H54 (cell line): Measurements from ENCODE around the gene NOP14.
"Not testable (repeated sequence)": the region's sequence is repeated elsewhere in the genome, so short reads cannot be mapped to it uniquely, and the experiment has no call there.

Experiments
- DNase-seq: peaks from one replicate; pipeline ENCODE4 v3.0.0; 2011; ENCODE audit warnings: low spot score, mixed read lengths; ENCODE audit not compliant: insufficient read length
- FAIRE-seq: peaks from 3 replicates; lab custom pipeline; 2011; peaks lifted over from hg19 to GRCh38; lab: Jason Lieb, UNC
- POLR2A ChIP-seq: IDR thresholded peaks from 2 replicates; pipeline ENCODE4 v1.6.1; 2011; ENCODE audit warnings: low read depth, mild to moderate bottlenecking, low read length

NOP14 gene

DNA sequence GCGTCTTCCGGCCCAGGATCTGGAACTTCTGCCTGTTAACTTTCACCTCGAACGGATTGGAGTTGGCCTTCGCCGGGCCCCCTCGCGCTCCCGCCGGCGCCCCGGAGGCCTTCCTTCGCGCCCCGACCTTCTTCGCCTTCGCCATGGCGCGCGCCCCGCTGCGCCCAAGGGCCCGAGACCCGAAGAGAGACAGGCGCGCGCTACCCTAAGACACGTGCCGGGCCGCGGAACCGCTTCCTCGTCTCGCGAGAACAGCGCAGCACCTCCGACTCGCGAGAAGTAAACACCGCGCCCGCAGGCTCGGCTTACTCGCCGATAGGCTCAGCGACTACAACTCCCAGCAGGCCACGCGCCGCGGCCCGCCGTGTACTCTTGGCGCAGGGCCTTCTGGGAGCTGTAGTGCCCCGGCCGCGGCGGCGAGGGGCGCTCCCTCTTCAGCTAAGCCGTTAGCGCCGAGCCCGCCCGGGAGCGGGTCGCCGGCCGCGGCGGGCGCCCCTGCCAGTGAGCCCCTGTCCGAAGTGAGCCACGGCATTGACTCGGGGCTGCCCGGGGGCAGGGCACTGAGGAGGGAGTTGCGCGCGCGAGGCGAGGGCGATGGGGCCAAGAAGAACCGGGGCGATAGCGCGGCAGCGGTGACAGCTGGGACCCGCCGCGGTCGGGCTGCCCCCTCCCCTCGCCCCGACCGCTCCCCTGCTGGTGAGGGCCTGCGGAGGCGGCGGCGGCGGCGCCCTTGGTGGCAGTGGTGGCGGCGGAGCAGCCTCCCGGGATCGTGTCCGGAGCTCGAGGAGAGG is at the start of gene NOP14, which contains the start of gene GRK4:
NOP14 (minus strand) TSS at position 232 of the 791 bp plus-strand sequence; CDS start at position 145, 87 bp downstream.
GRK4 (plus strand) TSS at position 397 of the 791 bp plus-strand sequence. CDS start 500 bp downstream, outside the sequence.
- FAIRE-seq (no peak), DNase-seq (peak; percentile 77)
- peak; percentile 55; the same call in 1 of the 2 replicates for TF ChIP-seq POLR2A

DNA sequence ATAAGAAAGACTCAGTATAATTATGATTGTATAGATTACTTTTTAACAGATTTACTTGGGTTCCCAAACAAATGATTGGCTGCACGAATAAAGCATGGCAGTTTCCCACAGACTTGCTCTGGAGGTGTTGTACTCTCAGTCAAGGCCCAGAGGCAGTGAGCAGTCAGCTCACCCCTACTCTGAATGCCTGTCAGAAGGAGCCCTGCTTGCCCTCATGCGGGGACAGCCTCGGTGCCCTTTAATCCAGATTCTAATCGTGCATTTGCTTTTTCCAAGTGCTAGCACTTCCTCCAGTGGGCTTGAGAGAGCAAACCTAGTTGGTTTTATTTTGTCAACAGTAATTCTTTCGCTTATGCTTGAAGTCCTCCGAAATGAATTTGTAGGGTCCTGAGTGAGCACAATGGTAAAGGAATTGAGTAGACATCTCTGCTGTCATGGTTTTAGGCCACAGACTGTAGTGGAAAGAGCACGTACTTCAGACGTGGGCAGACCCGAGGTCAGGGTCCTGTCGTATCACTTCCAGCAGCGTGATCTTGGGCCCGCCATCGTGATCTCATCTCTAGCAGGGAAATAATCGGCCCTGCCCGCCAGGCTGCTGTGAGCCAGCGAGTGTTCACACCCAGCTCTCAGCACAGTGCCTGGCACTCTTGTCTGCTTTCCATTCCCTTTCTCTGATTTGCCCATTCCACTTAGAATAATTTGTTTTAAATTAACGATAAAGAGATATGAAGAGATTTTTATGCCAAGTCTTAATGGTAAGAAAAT is 48.4 kb upstream of the NOP14 start:
- FAIRE-seq (no peak), DNase-seq (no peak)
- no peak for TF ChIP-seq POLR2A

DNA sequence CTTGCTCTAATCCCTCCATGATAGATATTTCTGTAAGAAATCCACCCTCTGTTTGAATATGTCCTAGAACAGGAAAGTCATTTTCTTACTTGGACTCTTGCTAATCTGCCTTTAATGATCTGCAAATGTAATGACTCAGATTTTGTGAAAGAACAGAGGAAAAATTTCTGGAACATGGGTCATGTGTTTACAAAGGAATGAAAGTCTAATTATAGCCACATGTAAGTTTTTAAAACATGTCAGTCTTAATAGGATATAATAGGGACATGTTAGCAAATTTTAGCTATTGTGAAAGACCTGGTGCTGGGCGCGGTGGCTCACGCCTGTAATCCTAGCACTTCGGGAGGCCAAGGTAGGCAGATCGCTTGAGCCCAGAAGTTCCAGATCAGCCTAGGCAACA is 47.8 kb upstream of the NOP14 start:
- DNase-seq (no peak), FAIRE-seq (no peak)
- no peak for TF ChIP-seq POLR2A

DNA sequence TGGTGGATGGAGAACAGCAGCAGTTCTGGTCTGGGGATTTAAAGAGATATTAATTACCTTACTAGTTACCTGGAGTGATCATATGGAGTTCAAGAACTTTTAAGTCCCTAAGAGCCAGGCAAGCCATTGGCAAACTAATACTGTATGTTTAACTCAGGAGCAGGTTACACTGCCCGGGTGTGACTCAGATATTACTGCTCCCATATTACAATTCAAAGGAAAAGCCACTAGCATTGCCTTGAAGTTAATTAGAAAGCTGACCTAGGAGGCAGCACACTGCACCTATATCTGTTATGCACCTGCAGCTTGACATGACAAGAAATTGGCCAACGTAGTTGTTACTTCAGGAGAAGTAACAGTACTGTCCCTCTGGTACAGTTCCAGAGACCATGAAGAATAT is 47.4 kb upstream of the NOP14 start:
- TF ChIP-seq POLR2A: no peak
- no peak for DNase-seq
- no peak for FAIRE-seq

DNA sequence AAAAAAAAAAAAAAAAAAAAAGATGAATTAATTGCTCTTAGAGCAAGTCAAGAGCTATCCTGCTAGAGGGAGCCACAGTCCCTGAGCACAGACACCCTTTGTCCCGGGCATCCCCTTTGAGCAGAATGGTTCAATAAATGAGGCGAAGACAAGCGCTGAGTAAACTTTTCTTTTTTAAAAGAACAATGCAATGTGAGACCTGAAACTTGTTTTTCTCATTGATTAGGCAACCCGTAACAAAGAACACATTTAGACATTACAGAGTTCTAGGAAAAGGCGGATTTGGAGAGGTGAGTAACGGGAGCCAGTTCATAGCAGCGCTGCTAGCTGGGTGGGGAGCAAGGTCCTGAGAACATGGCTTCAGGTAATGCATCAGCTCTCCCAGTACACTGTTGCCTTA is 46.2 kb upstream of the NOP14 start:
- no peak for DNase-seq
- FAIRE-seq: no peak
- no peak for TF ChIP-seq POLR2A

DNA sequence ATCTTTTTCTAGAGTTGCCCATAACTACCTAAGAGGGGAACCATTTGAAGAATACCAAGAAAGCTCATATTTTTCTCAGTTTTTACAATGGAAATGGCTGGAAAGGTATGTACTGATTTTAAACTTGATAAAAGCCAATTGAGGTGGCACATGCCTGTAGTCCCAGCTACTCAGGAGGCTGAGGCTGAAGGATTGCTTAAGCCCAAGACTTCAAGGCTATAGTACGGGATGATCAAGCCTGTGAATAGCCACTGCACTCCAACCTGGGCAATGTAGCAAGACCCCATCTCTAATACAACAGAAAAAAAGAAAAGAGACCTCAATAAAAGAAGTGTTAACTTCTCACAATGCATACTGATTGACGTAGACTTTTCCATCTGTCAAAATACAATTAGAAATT is 44.5 kb upstream of the NOP14 start:
- no peak for FAIRE-seq
- no peak for DNase-seq
- no peak for TF ChIP-seq POLR2A

DNA sequence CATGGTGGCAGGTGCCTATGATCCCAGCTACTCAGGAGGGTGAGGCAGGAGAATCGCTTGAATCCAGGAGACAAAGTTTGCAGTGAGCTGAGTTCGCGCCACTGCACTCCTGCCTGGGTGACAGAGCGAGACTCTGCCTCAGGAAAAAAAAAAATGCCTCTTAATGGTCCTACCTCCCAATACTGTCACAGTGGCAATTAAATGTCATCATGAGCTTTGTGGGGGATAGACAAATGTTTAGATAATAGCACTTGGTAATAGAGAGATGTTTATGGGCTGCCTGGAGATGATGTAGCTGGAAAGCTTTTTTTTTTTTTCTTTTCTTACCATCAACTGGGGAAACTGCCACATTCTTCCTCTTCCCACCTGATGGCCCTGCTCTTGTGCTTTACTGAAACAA is 33.2 kb upstream of the NOP14 start:
- no peak for TF ChIP-seq POLR2A
- no peak for FAIRE-seq
- DNase-seq: no peak

DNA sequence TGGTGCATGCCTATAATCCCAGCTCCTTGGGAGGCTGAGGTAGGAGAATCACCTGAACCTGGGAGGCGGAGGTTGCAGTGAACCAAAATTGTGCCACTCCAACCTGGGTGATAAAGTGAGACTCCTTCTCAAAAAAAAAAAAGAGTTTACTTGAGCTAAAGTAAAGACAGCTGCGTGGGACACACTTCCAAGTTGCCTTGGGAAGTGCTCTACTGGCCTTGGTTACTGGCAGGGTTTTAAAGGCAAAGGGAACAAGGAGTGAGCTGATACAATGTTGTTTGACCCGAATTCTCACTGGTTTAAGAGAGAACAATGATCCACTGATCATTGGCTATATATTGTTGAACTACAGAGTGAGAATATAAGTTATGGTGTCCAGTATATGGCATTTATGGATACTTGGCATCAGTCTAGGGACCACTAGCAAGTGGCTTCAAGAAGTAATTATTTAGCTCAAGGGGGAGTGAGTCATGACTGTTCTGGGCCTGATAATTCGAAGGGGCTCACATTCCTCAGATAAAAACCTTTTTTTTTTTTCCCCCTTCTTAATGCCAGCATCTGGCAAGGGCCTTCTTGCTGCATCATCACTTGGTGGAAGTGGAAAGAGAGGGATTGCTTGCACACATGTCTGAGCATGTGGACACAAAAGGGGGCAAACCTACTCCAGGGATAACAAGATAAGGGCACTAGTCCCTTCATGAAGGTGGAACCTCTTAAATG is 32.5 kb upstream of the NOP14 start:
- DNase-seq (no peak), FAIRE-seq (no peak)
- TF ChIP-seq POLR2A: no peak

DNA sequence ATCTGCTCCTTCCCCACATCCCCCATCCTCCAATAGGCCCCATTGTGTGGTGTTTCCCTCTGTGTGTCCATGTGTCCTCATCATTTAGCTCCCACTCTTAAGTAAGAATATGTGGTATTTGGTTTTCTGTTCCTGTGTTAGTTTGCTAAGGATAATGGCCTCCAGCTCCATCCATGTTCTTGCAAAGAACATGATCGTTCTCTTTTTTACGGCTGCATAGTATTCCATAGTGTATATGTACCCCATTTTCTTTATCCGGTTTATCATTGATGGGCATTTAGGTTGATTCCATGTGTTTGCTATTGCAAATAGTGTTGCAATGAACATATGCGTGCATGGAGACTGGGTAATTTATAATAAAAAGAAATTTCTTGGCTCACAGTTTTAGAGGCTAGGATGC is 31.7 kb upstream of the NOP14 start:
- FAIRE-seq (no peak), DNase-seq (no peak)
- no peak for TF ChIP-seq POLR2A

DNA sequence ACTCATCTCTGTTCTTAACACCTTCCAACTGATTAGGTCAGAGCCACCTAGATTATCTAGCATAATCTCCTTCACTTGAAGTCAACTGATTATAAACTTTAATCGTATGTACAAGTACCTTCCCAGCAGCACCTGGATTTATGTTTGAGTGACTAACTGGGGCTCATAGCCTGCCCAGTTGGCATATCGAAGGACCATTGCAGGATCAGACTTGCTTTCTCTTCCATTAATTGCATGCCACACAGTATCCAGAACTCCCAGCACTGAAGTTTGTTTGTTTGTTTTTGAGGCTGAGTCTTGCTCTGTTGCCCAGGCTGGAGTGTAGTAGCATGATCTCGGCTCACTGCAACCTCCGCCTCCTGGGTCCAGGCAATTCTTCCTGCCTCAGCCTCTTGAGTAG is 28.0 kb upstream of the NOP14 start:
- TF ChIP-seq POLR2A: no peak
- FAIRE-seq: no peak
- no peak for DNase-seq

DNA sequence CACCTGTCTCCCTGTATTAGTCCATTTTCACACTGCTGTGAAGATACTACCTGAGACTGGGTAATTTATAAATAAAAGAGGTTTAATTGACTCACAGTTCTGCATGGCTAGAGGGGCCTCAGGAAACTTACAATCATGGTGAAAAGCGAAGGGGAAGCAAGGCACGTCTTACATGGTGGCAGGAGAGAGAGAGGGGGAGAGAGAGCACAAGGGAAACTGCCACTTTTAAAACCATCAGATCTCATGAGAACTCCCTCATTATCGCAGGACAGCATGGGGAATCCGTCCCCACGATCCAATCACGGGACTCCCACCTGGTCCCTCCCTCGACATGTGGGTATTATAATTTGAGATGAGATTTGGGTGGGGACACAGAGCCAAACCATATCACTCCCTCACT is 20.5 kb upstream of the NOP14 start:
- FAIRE-seq, DNase-seq: not testable (repeated sequence)

DNA sequence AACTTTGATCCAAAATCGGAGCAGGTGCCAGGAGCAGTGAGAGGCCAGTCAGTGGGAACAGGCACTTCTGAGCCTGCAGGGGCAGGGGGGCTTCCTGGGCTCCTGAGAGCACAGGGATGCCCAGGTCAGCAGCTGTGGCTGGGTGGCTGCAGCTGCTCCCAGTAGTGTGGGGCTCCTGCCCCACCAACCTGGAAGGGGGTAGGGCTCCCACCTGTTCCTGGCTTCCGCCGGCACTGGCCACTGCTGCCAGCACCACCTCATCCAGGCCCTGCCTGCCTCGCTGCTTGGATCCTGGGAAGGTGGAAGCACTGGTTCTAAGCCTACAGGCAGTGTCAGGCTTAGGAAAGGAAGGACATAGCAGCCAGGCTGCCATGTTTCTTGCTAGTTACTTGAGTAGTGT is 18.8 kb upstream of the NOP14 start:
- no peak for TF ChIP-seq POLR2A
- no peak for FAIRE-seq
- DNase-seq: no peak

DNA sequence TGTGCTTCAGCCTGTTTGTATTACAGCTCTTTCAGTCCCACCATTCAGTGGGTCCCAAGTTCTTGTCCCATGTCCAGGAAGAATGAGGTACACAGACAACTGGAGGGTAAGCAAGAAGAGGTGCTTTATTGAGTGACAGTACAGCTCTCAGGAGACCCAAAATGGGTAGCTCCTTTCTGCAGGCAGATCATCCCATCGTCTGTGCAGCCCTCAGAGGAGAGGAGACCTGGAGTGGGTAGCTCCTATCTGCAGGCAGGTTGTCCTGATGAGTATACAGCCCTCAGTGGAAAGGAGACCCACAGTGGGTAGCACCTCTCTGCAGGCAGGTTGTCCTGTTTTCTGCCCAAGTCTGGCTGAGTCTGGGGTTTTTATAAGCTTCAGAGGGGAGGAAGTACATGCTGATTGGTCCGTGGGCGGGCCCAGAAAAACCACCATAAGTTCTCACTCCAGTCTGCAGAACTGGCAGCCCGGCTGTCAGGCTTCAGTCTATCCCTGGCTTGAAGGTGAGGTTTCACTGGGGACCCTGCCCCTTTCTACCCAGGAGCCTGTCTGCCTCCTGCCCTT is 18.1 kb upstream of the NOP14 start:
- FAIRE-seq (no peak), DNase-seq (no peak)
- no peak for TF ChIP-seq POLR2A

DNA sequence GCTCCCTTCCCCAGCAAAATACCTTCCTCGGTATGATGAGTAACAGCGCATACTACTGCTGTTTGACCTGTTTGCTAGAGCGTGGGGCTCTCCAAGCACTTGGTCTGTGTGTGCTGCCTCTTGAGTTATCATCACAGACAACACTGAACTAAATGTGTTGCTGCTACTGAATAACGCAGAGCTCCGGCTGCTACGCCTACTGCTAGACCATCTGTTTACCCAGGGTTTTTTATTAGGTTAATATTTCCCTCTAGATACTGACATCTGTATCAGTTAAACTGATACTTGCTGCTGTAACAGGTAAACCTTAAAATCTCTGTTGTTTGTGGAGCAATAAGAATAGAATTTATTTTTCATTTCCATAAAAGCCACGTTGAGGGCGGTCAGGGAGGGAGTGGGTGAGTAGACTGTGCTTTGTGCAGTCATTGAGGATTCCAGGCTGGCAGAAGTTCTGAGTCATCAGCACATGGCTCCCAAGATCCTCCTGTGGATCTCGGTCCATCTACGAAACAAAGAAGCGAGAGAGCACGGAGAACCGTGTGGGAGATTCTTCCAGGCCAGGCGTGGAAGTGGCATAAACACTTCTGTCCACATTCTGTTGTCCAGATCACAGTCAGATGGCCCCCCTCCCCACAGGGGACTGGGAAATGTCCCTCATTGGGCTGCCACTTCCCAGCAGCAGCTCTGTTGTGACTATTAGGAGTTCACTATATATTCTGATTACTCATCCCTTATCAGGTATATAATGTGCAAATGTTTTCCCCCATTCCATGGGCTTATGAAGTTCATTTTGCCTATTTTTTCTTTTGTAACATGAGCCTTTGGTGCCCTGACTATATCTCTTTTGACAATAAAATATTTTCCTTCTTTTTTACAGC is 14.2 kb upstream of the NOP14 start:
- no peak for FAIRE-seq
- DNase-seq: no peak
- TF ChIP-seq POLR2A: no peak
